Endodermal cell (in vitro differentiated cells): ENCODE measurements around the gene PPIE. TPM values are rescaled to one million over a fixed set of nuclear protein-coding genes. Genes with fewer than 3 reads are reported as not detected.
"Not testable (repeated sequence)": the region's sequence is repeated elsewhere in the genome, so short reads cannot be mapped to it uniquely, and the experiment has no call there.

Experiments
- DNase-seq: peaks from one replicate; pipeline ENCODE4 v3.0.0-alpha.2; 2017
- H3K27ac ChIP-seq: 2 replicates; pipeline ENCODE4 v1.5.1; 2013; ENCODE audit warnings: mild to moderate bottlenecking, low read depth, low read length, moderate library complexity
- H3K27me3 ChIP-seq: 2 replicates; pipeline ENCODE4 v1.6.1; 2013; ENCODE audit warnings: mild to moderate bottlenecking, low read length, moderate library complexity; ENCODE audit not compliant: insufficient read depth, control insufficient read depth, poor library complexity, severe bottlenecking
- H3K36me3 ChIP-seq: 2 replicates; pipeline ENCODE4 v1.7.0; 2013; ENCODE audit warnings: mild to moderate bottlenecking, low read length, moderate library complexity; ENCODE audit not compliant: control insufficient read depth, insufficient read depth
- H3K4me1 ChIP-seq: one replicate; pipeline ENCODE4 v1.7.0; 2013; ENCODE audit warnings: low read length; ENCODE audit not compliant: control insufficient read depth, insufficient read depth
- H3K4me3 ChIP-seq: 2 replicates; pipeline ENCODE4 v1.5.1; 2013; ENCODE audit warnings: mild to moderate bottlenecking, low read length, moderate library complexity
- H3K9ac ChIP-seq: 2 replicates; pipeline ENCODE4 v1.6.1; 2013; ENCODE audit warnings: mild to moderate bottlenecking, low read length, moderate library complexity; ENCODE audit not compliant: poor library complexity, severe bottlenecking; ENCODE audit errors: extremely low read depth
- H3K9me3 ChIP-seq: 2 replicates; pipeline ENCODE4 v1.6.1; 2013; ENCODE audit warnings: mild to moderate bottlenecking, low read length, moderate library complexity; ENCODE audit not compliant: control insufficient read depth
- H3K27ac Mint-ChIP-seq: 2 replicates; pipeline ENCODE4 v1.8.0; 2020; ENCODE audit warnings: mixed read lengths
- H3K27me3 Mint-ChIP-seq: 2 replicates; pipeline ENCODE4 v1.8.0; 2021; ENCODE audit warnings: mild to moderate bottlenecking, mixed read lengths; ENCODE audit not compliant: insufficient read depth
- H3K36me3 Mint-ChIP-seq: 2 replicates; pipeline ENCODE4 v1.8.0; 2020; ENCODE audit warnings: low read depth, mixed read lengths
- H3K4me1 Mint-ChIP-seq: 2 replicates; pipeline ENCODE4 v1.8.0; 2020; ENCODE audit warnings: mixed read lengths
- H3K4me3 Mint-ChIP-seq: 2 replicates; pipeline ENCODE4 v1.8.0; 2020; ENCODE audit warnings: mild to moderate bottlenecking, moderate library complexity, mixed read lengths
- H3K9me3 Mint-ChIP-seq: 2 replicates; pipeline ENCODE4 v1.8.0; 2020; ENCODE audit warnings: mild to moderate bottlenecking, mixed read lengths
- CTCF ChIP-seq: fragments of 200-600 bp; sonication (generic); conservative IDR thresholded peaks from 2 replicates; pipeline ENCODE4 v1.5.0; 2021; ENCODE audit warnings: antibody characterized with exemption, mild to moderate bottlenecking
- WGBS, 2 experiments: methylation state at CpG; one replicate each; pipeline versions ENCODE4 v1.1.5 to v1.1.7; 2013; ENCODE audit warnings: missing lambda C conversion rate in 2 of 2, mixed read lengths in 1 of 2; ENCODE audit not compliant: insufficient coverage in 1 of 2, insufficient read length in 1 of 2; 5-methylcytosine and 5-hydroxymethylcytosine counted together
- total RNA-seq, 2 donors: library from RNA; stranded (reverse); fragmentation: NEBNext Ultra II Directional in 1 of 2; extraction: Animal tissue kit (Norgen Biotek cat#: 25700) in 1 of 2; gene quantifications; 2 replicates in 1 of 2; 3 replicates in 1 of 2; pipeline ENCODE4 v1.2.1, GENCODE V29; 2021

PPIE gene
- total RNA-seq, 2 donors from 2014 or later = 39.5 to 59.4 TPM

DNA sequence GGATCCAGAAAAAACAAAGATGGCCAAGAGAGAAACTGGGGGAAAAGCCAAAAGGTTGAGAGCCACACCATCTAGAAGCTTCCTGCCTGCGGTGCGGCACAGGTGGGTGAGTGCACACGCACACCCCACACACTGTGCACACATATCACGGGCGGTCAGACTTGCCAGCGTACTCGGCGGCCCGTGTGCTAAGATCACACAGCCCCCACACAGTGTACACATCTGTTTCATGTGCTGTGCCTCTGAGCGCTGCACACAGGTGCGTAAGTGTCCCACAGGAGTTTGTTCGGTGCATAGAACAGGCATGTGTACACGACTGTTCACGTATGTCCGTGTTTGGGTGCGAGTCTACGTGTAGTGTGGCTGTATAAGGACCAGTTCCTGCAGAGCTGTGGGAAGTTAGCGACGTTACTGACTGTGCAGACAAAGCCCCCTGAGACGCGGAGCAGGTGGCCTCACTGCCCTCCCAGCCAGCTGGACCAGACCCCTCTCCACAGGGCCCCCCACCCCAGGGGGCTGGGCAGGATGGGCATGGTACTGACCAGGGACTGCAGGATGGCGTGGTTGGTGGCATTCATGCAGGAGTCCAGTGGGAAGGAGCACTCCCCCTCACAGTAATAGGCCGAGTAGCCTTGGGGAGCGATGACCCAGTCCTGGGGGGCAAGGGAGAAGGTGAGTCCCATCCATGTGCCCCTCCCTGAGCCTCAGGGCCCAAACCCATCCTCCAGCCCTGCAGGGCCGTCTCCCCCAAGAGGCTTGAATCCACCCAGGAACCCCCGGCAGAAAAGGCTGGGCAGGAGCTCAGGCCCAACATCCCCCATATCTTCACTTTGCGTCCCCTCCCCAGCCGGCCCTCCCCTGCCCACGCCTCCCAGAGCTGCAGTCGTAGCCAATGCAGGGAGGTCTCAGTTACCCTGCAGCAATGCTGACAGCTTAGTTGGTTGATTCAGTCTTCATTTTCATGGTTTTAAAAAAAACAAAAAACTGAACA is 24.2 kb downstream of the PPIE start:
- peaks cover 6% of the 10 kb centered on the region for H3K36me3 ChIP-seq
- Mint-ChIP-seq H3K9me3 (peaks cover 3% of the 10 kb centered on the region), H3K36me3 (peaks cover 20% of the 10 kb centered on the region), H3K27me3 (peaks cover 8% of the 10 kb centered on the region), H3K4me1 (no peaks in the 10 kb centered on the region), H3K4me3 (no peak overlapping the region), H3K27ac (no peak overlapping the region)
- no peaks in the 10 kb centered on the region for H3K9me3 ChIP-seq
- no peaks in the 10 kb centered on the region for H3K4me1 ChIP-seq
- H3K27me3 ChIP-seq = no peaks in the 10 kb centered on the region
- 95 to 99% methylated on average over 17 to 29 of the region's 30 CpGs for WGBS, 2 experiments
- no peak for DNase-seq
- no peak for TF ChIP-seq CTCF
- H3K4me3 ChIP-seq = no peak overlapping the region
- no peak overlapping the region for H3K27ac ChIP-seq
- no peak overlapping the region for H3K9ac ChIP-seq

DNA sequence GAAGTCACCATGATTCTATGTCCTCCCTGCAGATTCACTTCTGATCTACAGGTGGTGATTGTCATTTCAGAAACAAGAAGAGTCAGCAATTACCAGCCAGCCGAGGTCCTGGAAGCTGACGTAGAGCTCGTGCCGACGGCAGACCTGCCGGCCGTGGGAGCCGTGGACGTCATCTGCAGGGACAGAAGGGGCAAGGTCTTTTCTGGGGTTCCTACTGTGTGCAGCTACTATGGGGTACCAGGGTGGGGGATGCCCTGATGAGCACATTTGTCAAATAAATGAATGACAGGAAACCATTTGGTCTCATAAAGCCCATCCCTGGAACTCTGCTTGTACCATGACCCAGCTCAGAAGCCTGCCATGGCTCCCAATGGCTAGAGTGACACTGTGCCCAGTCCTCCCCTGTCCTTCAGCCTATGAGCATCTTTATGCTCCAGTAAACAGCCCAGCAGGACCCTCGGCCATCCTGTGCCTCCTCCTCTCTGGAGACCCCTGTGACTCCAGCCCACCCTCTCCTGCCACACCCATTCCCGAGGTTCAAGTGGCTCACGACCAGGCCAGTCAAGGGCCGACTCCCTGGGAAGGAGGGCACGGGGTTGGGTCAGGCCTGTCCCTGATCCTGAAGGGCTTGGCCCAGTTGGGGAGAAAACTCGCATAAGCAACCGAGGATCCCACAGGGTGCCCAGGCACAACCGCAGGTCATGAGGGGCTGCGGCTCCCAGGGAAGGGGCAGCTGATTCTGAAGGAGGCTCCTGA is 25.1 kb downstream of the PPIE start:
- H3K27me3 Mint-ChIP-seq, H3K9me3 Mint-ChIP-seq, DNase-seq, H3K36me3 ChIP-seq, H3K9ac ChIP-seq, H3K4me3 Mint-ChIP-seq, H3K27ac ChIP-seq, H3K27ac Mint-ChIP-seq, H3K27me3 ChIP-seq, H3K4me1 Mint-ChIP-seq, H3K4me3 ChIP-seq, H3K9me3 ChIP-seq, H3K4me1 ChIP-seq: not testable (repeated sequence)
- WGBS, 2 experiments = 87% methylated on average over 3 to 13 of the region's 18 CpGs
- peaks cover 16% of the 10 kb centered on the region for H3K36me3 Mint-ChIP-seq

GRCh38 chr1:39764512-39764911 is 25.8 kb downstream of the PPIE start:
- H3K27me3 ChIP-seq, H3K4me3 Mint-ChIP-seq, H3K36me3 Mint-ChIP-seq, H3K4me3 ChIP-seq, H3K4me1 ChIP-seq, H3K9me3 Mint-ChIP-seq, DNase-seq, H3K9me3 ChIP-seq, H3K36me3 ChIP-seq, H3K9ac ChIP-seq, H3K4me1 Mint-ChIP-seq, H3K27ac ChIP-seq, H3K27ac Mint-ChIP-seq: not testable (repeated sequence)
- WGBS, 2 experiments = 88% methylated on average over 10 of the region's 19 CpGs; no CpG with 5 or more reads in 1 of the 2 experiments
- H3K27me3 Mint-ChIP-seq = peaks cover 13% of the 10 kb centered on the region

GRCh38 chr1:39766466-39766865 is 27.8 kb downstream of the PPIE start:
- WGBS, 2 experiments = 100% methylated on average over 1 of the region's 5 CpGs; no CpG with 5 or more reads in 1 of the 2 experiments
- peaks cover 21% of the 10 kb centered on the region for H3K27me3 Mint-ChIP-seq
- not testable (repeated sequence) for H3K27ac Mint-ChIP-seq, H3K9me3 ChIP-seq, H3K4me3 Mint-ChIP-seq, H3K9ac ChIP-seq, H3K27me3 ChIP-seq, H3K9me3 Mint-ChIP-seq, H3K4me3 ChIP-seq, H3K4me1 ChIP-seq, H3K27ac ChIP-seq, H3K36me3 ChIP-seq, H3K36me3 Mint-ChIP-seq, DNase-seq, H3K4me1 Mint-ChIP-seq

- not testable (repeated sequence) for H3K9me3 Mint-ChIP-seq, DNase-seq, H3K36me3 ChIP-seq, H3K27ac ChIP-seq, H3K4me1 Mint-ChIP-seq, H3K36me3 Mint-ChIP-seq, H3K27me3 ChIP-seq, H3K9me3 ChIP-seq, H3K27ac Mint-ChIP-seq, H3K9ac ChIP-seq, H3K4me1 ChIP-seq, H3K4me3 ChIP-seq, H3K4me3 Mint-ChIP-seq
- H3K27me3 Mint-ChIP-seq = peaks cover 15% of the 10 kb centered on the region
- 90% methylated on average over 7 of the region's 19 CpGs; no CpG with 5 or more reads in 1 of the 2 experiments for WGBS, 2 experiments
Observed at GRCh38 chr1:39769502-39769901, 30.8 kb downstream of the PPIE start.
